Amniotic epithelial cell (primary cell): ENCODE data around the gene MGAT1.
A peak's percentile ranks its signal among the peaks of the same experiment; 100 is the strongest.
"Not testable (repeated sequence)": the region's sequence is repeated elsewhere in the genome, so short reads cannot be mapped to it uniquely, and the experiment has no call there.

Source experiments
- DNase-seq: peaks from one replicate; pipeline ENCODE4 v3.0.0-alpha.2; 2010; ENCODE audit warnings: low read depth

The MGAT1 gene

GRCh38 chr5:180785121-180785781 is 17.4 kb downstream of the MGAT1 start:
- peak; percentile 79 for DNase-seq

GRCh38 chr5:180784497-180785097 is 18.0 kb downstream of the MGAT1 start:
- DNase-seq = peak; percentile 83

GRCh38 chr5:180783340-180784052 is 19.1 kb downstream of the MGAT1 start:
- no peak for DNase-seq

DNA sequence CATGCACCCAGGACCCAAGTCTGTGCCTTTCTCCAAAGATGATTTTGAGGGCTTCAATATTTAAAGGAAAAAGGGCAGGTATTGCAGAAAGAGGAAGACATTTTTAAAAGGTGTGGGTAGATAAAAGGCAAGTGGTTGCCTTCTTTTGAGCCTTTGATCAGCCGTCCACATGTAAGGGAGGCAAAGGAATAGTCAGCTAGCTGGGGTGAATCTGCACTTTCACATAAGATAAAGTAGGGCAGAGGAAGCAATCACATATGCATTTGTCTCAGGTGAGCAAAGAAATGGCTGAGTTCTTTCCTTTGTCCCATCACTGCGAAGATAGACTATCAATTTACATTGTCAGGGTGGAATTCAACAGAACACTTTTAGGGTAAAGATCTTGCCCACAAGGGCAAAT is 19.9 kb downstream of the MGAT1 start:
- DNase-seq = no peak

DNA sequence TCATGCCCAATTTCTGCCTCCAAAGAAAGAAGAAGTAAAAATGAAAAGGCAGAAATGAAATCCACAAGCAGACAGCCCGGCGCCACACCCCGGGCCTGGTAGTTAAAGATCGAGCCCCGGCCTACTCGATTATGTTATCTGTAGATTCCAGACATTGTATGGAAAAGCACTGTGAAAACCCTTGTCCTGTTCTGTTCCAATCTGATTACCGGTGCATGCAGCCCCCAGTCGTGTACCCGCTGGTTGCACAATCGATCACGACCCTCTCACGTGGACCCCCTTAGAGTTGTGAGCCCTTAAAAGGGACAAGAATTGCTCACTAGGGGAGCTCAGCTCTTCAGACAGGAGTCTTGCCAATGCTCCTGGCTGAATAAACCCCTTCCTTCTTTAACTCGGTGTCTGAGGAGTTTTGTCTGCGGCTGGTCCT is 20.7 kb downstream of the MGAT1 start:
- DNase-seq = not testable (repeated sequence)

GRCh38 chr5:180779985-180780610 is 22.5 kb downstream of the MGAT1 start:
- no peak for DNase-seq

DNA sequence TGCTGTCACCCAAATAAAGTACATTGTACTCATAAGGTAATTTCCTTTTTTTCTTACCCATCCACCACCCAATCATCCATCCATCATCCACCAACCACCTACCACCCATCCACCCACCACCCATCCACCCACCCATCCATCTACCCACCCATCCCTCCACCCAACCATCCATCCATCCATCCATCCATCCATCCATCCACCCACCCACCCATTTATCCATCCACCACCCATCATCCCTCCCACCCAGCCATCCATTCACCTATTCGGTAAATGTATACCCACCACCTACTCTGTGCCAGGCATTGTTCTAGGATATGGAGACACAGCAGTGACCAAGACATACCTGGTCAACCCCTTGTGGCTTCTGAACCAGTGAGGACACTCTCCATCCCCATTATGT is 25.1 kb downstream of the MGAT1 start:
- no peak for DNase-seq

GRCh38 chr5:180776376-180776775 is 26.2 kb downstream of the MGAT1 start:
- no peak for DNase-seq

GRCh38 chr5:180775624-180776023 is 27.0 kb downstream of the MGAT1 start:
- DNase-seq = no peak

- no peak for DNase-seq
Observed at GRCh38 chr5:180771839-180772238, 30.8 kb downstream of the MGAT1 start.

DNA sequence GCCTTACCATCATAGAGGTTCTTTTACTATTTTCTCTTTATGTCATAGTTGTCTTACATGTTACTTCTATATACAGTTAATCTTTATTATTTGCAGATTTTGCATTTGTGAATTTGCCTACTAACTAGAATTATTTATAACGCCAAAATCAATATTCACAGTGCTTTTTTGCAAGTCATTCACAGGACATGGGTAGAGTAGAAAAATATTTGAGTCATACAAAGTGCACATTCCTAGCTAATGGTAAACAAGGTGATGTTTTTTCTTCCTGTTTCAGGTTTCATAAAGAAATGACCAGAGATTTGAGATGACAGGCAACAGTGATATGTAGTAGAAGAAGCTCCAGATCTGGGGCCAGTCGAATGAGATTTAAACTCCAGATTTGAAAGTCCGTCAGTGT is 32.8 kb downstream of the MGAT1 start:
- no peak for DNase-seq

- DNase-seq = no peak
Observed at GRCh38 chr5:180755601-180756000, 47.0 kb downstream of the MGAT1 start.

DNA sequence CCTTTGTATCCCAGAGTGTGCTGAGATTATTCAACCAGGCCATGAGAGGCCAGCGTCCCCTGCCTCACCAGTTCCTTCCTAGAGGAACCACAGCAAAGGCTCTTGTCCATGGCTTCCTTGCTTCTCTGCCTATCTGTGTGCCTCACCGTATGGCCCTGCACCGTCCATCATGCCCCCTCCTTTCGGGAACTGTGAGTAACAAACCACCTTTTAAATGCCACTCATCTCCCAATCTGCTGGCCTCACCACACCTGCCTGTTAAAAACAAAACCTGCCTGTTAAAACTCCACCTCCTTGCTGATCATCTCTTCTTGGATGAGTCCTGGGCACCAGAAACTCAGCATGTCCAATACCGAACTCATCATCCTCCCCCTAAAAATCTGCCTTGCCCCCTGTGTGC is 58.4 kb downstream of the MGAT1 start:
- no peak for DNase-seq

DNA sequence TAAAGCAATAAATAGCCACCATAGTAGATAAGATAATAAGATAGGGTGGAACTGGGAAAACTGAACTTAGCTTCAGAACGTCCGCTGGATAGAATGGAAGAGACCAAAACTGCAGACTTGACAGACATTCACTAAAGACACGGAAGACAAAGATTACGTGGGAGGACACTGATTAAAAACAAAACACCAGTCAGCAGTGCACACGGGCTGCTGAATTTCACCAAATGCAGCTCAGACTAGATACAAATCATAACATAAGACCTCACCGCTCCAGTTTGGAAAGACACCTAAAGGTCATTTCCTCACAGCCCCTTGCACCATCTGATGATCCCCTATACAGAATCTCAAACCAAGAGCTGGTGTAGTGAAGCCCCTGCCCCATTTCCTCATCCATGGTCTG is 59.9 kb downstream of the MGAT1 start:
- no peak for DNase-seq

DNA sequence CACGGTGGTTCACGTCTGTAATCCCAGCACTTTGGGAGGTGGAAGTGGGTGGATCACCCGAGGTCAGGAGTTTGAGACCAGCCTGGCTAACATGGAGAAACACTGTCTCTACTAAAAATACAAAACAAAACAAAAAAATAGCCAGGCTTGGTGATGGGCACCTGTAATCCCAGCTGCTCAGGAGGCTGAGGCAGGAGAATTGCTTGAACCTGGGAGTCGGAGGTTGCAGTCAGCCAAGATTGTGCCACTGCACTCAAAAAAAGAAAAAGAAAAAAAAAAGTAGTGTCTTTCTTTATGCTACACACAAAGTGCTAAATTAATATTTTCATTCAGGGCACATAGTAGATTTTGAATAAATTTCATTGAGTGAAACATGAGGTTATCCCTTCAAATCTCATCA is 61.7 kb downstream of the MGAT1 start:
- DNase-seq = not testable (repeated sequence)

DNA sequence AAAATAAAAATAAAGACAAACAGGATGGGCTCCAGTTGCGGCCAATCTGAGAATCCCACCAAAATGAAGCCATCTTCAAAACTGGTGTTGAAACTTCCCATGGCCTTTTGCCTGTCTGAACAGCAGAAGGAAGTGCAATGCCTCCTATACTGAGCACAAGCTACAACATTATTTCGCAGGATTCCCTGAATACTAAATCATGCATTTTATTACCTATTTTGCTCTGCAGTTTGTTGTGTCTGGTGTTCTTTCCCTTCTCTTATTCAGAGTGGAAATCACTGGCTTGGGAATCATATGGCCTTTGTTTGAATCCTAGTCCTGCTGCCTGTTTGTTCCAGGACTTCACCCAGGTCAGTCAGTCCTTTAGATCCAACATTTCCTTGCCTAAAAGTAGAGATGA is 62.6 kb downstream of the MGAT1 start, which contains the start of gene OR2Y1:
TSS of gene OR2Y1 (minus strand) at position 101 of the 400 bp plus-strand sequence. CDS start at position 101, 0 bp downstream.
- DNase-seq = no peak

- no peak for DNase-seq
Observed at GRCh38 chr5:180739271-180739670, 63.3 kb downstream of the MGAT1 start.

- no peak for DNase-seq
Observed at GRCh38 chr5:180736536-180736935, 66.1 kb downstream of the MGAT1 start.
